ENCODE results near the gene NOX5.

DNA sequence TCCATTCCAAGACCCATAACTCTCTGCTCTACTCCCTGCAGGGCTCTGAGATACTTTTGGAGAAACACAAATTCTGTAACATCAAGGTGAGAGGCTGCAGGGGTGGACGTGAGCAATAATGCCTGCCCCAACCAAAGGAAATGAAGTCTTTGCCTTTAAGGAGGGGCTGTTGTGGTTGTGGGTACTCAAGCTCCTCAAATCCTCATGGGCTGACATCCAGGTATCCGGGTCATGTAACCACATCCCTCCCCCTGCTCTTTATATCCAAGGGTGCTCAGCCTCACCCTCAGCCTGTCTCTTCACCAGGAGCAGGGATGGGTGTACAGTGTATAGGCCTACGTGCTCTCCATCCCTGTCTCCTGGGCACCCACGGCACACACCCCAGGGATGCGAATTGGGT is 32.3 kb downstream of the NOX5 start:
- TF ChIP-seq ZBTB14 (CRISPR knock-in tag; IDR thresholded peaks at IDR 0.05) = no peak
- TF ChIP-seq, protein P1, sequence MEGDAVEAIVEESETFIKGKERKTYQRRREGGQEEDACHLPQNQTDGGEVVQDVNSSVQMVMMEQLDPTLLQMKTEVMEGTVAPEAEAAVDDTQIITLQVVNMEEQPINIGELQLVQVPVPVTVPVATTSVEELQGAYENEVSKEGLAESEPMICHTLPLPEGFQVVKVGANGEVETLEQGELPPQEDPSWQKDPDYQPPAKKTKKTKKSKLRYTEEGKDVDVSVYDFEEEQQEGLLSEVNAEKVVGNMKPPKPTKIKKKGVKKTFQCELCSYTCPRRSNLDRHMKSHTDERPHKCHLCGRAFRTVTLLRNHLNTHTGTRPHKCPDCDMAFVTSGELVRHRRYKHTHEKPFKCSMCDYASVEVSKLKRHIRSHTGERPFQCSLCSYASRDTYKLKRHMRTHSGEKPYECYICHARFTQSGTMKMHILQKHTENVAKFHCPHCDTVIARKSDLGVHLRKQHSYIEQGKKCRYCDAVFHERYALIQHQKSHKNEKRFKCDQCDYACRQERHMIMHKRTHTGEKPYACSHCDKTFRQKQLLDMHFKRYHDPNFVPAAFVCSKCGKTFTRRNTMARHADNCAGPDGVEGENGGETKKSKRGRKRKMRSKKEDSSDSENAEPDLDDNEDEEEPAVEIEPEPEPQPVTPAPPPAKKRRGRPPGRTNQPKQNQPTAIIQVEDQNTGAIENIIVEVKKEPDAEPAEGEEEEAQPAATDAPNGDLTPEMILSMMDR (CRISPR knock-in tag; IDR thresholded peaks at IDR 0.05) = no peak
- TF ChIP-seq USF2 (IDR thresholded peaks at IDR 0.05; ENCODE audit: low read depth, low read length) = no peak
- TF ChIP-seq USF2 (CRISPR knock-in tag; IDR thresholded peaks at IDR 0.05; ENCODE audit: borderline replicate concordance) = no peak
- no peak for TF ChIP-seq POLR2AphosphoS5 (IDR thresholded peaks at IDR 0.05; ENCODE audit: low read depth, low read length)
- no peak for TF ChIP-seq EZH2 (conservative IDR thresholded peaks at IDR 0.05; ENCODE audit: low read depth, low read length)
